CD4-positive, alpha-beta T cell treated with Interleukin-2 at 100 ng/mL for 4 hours (primary cell): ENCODE results near the gene NECAB2.

Source experiments
- DNase-seq: peaks from one replicate; pipeline ENCODE4 v3.0.0-alpha.2; 2020; ENCODE audit warnings: low spot score

Gene NECAB2

GRCh38 chr16:83967091-83967490, 953 bp upstream of the NECAB2 start:
- DNase-seq, result no peak

GRCh38 chr16:83968306-83968851, 335 bp downstream of the NECAB2 start:
- DNase-seq, result no peak

GRCh38 chr16:83968891-83969649, 1.0 kb downstream of the NECAB2 start:
- no peak for DNase-seq

- DNase-seq, result no peak
Observed at GRCh38 chr16:83969771-83970429, 1.9 kb downstream of the NECAB2 start.

GRCh38 chr16:83970430-83970815, 2.4 kb downstream of the NECAB2 start:
- DNase-seq, result no peak

- no peak for DNase-seq
Observed at GRCh38 chr16:83971165-83972130, 3.4 kb downstream of the NECAB2 start.

GRCh38 chr16:83972256-83973008, 4.4 kb downstream of the NECAB2 start:
- DNase-seq, result no peak

- no peak for DNase-seq
Observed at GRCh38 chr16:83973077-83973476, 5.0 kb downstream of the NECAB2 start.

GRCh38 chr16:83973581-83974385, 5.7 kb downstream of the NECAB2 start:
- no peak for DNase-seq

GRCh38 chr16:83974475-83974874, 6.4 kb downstream of the NECAB2 start:
- no peak for DNase-seq

- DNase-seq, result no peak
Observed at GRCh38 chr16:83975590-83976260, 7.7 kb downstream of the NECAB2 start.

- no peak for DNase-seq
Observed at GRCh38 chr16:83977056-83977815, 9.2 kb downstream of the NECAB2 start.

- no peak for DNase-seq
Observed at GRCh38 chr16:83978401-83978904, 10.4 kb downstream of the NECAB2 start.

- no peak for DNase-seq
Observed at GRCh38 chr16:83979441-83979840, 11.4 kb downstream of the NECAB2 start.

GRCh38 chr16:83980794-83981193, 12.8 kb downstream of the NECAB2 start:
- DNase-seq, result no peak

- DNase-seq, result no peak
Observed at GRCh38 chr16:83981799-83982198, 13.8 kb downstream of the NECAB2 start.

GRCh38 chr16:83983491-83983890, 15.4 kb downstream of the NECAB2 start:
- no peak for DNase-seq

GRCh38 chr16:83989300-83989699, 21.3 kb downstream of the NECAB2 start:
- DNase-seq, result no peak

GRCh38 chr16:83990492-83990891, 22.4 kb downstream of the NECAB2 start:
- DNase-seq, result no peak
